Fibroblast of the conjunctiva (primary cell): ENCODE measurements around the gene PNPLA8.
"Not testable (repeated sequence)": the region's sequence is repeated elsewhere in the genome, so short reads cannot be mapped to it uniquely, and the experiment has no call there.

Experiments
- DNase-seq: peaks from one replicate; pipeline ENCODE4 v3.0.0-alpha.2; 2010; ENCODE audit warnings: low read depth

Gene PNPLA8

DNA sequence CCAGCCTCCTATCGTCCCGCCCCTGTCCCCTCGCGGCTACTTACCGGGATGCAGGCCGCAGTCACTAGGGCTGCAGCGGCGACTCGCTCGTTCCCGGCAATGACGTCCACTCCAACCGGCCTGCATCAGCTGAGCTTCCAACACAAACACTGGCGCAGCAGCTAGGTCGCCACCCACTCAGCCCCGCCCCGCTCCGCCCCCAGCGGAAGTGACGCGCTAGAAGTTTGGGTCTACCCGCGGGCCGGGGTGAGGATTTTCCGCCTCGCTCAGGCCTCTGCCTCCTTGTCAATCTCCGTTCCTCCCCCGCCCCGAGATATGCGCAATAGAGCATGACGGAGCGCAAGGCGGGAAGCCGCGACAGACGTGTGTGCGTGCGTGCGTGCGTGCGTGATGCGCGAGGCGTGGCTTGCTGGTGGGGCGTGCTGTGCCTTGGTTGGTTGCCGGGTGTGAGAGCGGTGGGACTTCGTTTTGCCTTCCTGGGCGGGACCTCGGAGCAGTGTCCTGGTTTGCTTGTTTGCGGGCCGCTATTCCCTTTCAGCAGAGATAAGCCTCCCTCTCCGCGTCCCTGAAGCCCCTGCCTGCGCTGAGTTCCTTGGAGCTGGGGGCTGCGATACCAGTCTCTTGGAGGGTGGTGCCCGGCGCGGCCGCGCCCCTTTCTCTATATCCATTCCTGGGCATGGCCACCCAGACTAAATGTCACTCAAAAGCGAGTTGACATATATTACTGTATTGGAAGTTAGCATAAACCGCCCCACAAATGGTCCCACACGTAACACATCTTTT is at the start of gene PNPLA8:
PNPLA8 (minus strand) TSS at position 151 of the 783 bp plus-strand sequence. CDS start 10,644 bp downstream, outside the sequence.
- peak; percentile 98 for DNase-seq

GRCh38 chr7:108575156-108575555 is 49.2 kb upstream of the PNPLA8 start:
- DNase-seq = no peak

DNA sequence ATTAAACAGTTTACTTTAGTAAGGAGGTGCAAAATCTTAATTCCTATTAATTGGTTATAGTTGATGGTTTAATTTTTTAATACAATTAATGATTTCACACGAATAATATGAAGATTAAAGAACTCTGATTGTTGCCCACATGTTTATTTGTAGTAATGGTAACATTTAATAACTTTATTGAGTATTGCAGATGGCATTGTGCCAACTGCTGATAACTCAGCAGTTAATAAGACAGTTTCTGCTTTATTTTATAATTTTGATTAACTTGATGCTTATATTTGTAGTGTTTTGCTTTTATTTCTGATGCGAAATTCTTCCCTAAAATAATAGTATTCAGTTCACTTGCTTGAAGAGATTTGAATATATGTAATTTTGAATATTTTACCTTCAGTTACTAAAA is 46.5 kb upstream of the PNPLA8 start:
- no peak for DNase-seq

DNA sequence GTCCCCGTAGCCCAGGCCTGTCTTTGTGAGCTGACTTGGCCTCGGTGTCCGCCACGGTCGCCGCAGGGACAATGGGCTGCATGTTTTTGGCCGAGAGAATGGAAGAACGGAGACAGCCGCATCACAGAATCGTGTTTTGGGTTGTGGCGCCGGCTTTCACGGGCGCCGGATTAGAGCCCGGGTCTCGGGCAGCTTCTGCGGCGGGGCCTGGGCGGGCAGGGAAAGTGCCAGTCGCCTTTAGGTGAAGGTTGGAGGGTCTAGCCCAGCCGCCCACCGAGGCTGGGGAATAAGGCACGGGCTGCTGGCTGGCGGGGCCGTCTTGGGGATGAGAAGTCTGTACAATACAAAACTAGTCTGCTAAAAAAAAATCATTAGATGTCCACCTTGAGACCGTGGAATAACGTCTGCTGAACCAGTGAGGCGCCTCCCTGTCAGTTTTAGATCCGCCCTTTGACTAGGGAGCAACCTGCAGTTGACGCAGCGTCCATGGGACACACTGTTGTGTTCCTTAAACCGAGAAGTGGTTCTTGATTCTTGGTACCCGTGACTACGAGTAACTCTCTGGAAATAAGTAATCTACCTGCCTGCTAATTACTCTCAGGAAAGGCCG is 44.3 kb upstream of the PNPLA8 start:
- peak; percentile 18 for DNase-seq

DNA sequence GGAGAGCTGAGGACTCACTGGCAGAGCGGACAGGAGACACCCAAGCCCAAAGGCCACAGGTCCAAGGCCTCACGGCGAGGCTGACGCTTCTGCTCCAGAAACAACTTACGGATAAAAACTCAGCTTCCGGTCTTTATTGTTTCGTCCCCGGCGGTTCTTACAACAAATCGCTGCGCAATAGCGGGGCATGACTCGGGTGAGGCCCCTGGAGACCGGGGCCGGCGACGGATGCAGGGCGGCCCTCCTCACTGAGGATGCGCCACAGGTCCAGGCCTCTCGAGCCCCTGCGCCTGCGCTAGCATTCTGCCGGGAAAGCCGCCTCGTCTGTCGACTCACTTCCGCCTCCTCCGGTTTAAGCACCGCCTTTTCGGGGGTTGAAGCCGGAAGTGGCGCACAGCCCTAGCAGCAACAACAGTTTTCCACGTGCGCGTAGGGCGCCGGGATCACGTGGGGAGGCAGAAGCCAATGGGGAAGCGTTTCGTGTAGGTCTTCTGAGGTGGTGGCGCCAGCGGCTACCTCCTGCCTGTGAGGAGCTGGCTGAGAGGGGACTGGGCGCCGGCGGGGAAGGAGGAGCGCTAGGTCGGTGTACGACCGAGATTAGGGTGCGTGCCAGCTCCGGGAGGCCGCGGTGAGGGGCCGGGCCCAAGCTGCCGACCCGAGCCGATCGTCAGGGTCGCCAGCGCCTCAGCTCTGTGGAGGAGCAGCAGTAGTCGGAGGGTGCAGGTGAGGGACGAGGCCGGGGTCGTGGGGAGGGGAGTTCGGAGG is 43.6 kb upstream of the PNPLA8 start, which contains the start of the genes DNAJB9 and THAP5:
DNAJB9 (plus strand) TSS at position 494 of the 765 bp plus-strand sequence. CDS start 1,853 bp downstream, outside the sequence.
THAP5 (minus strand) TSS at position 326 of the 765 bp plus-strand sequence; CDS start at position 189, 137 bp downstream.
- DNase-seq = peak; percentile 99

- no peak for DNase-seq
These were observed 43.0 kb upstream of the PNPLA8 start for GRCh38 chr7:108568801-108569380.

GRCh38 chr7:108565987-108566386 is 40.1 kb upstream of the PNPLA8 start:
- no peak for DNase-seq

GRCh38 chr7:108561047-108561619 is 35.2 kb upstream of the PNPLA8 start:
- no peak for DNase-seq

DNA sequence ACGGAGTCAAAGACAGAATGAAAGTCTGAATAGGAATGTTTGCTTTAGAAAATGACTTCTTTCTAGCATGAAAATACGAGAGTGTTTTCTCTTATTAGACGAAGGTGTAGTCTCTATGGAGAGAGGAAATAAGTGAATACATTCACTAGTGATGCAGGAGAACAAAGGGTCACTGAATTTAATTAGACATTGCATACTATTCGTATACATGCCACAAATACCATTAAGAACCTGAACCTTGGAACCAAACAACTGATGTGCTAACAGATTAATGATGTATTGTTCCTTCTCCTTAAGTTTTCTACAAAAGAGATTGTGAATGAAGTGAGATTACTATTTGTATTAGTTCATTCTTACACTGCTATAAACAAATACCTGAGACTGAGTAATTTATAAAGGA is 33.3 kb upstream of the PNPLA8 start:
- DNase-seq = no peak

- DNase-seq = no peak
These were observed 31.7 kb upstream of the PNPLA8 start for GRCh38 chr7:108557617-108558016.

GRCh38 chr7:108557191-108557590 is 31.3 kb upstream of the PNPLA8 start:
- DNase-seq = no peak

GRCh38 chr7:108556665-108557064 is 30.7 kb upstream of the PNPLA8 start:
- DNase-seq = not testable (repeated sequence)

GRCh38 chr7:108548141-108548896 is 22.4 kb upstream of the PNPLA8 start:
- DNase-seq = not testable (repeated sequence)

- no peak for DNase-seq
These were observed 15.5 kb upstream of the PNPLA8 start for GRCh38 chr7:108541478-108541877.

DNA sequence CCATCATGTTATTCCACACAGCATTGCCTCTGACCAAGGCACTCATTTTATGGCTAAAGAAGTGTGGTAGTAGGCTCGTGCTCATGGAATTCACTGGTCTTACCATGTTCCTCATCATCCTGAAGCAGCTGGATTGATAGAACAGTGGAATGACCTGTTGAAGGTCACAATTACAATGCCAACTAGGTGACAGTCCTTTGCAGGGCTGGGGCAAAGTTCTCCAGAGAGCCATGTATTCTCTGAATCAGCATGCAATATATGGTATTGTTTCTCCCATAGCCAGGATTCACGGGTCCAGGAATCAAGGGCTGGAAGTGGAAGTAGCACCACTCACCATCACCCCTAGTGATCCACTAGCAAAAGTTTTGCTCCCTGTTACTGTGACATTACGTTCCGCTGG is 12.8 kb upstream of the PNPLA8 start:
- not testable (repeated sequence) for DNase-seq

DNA sequence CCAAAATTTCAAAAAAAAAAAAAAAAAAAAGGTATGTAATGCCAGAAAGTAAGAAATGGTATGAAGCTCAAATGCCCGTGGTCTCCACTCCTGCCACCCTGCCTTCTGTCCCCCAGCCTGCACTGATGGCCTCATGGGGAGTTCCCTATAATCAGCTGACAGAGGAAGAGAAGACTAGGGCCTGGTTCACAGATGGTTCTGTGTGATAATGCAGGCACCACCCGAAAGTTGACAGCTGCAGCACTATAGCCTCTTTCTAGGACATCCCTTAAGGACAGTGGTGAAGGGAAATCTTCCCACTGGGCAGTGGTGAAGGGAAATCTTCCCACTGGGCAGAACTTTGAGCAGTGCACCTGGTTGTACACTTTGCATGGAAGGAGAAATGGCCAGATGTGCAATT is 12.3 kb upstream of the PNPLA8 start:
- not testable (repeated sequence) for DNase-seq

DNA sequence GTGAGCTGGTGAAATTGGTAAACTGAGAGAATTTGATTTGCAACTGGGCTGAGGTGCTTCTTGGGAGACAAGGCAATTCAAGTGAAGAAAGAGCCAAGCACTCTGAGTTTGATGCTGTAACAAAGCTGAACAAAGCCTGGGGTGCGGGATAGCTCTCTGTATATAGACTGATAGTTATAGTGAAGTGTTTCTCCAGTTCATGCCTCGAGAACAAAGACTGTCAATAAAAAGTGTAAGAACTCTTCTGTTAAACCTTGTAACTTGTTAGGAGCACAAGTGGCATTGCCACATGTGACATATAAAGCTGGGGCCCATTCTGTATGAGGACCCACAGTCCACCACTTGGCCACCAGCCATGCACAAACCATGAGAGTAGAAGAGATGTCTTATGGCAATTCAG is 11.3 kb upstream of the PNPLA8 start:
- DNase-seq = no peak

GRCh38 chr7:108535744-108536143 is 9.8 kb upstream of the PNPLA8 start:
- no peak for DNase-seq

- DNase-seq = no peak
These were observed 9.3 kb upstream of the PNPLA8 start for GRCh38 chr7:108535257-108535656.

DNA sequence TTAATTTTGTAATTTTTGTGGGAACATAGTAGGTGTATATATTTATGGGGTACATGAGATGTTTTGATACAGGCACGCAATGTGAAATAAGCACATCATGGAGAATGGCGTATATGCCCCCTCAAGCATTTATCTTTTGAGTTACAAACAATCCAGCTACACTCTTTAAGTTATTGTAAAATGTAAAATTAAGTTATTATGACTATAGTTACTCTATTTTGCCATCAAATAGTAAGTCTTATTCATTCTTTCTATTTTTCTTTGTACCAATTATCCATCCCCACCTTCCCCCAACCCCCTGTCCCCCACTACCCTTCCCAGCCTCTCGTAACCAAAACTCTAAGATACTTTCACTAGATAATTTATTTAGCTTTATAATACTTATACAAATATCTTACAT is 7.8 kb upstream of the PNPLA8 start:
- DNase-seq = no peak

GRCh38 chr7:108529341-108529740 is 3.4 kb upstream of the PNPLA8 start:
- DNase-seq = no peak
